Ascending aorta (tissue), 2 donors: Measurements from ENCODE around the gene ANKMY1. TPM values are rescaled to one million over a fixed set of nuclear protein-coding genes. Genes with fewer than 3 reads are reported as not detected.

Experiments
- DNase-seq, 2 donors: peaks; one replicate each; pipeline ENCODE4 v3.0.0-alpha.2; 2019; ENCODE audit warnings: low spot score in 2 of 2
- H3K27ac ChIP-seq, 2 donors: fragments of 200-600 bp; sonication (generic); one replicate each; pipeline ENCODE4 v1.5.1; 2016 to 2017; ENCODE audit warnings: mild to moderate bottlenecking in 1 of 2
- H3K27me3 ChIP-seq: fragments of 200-600 bp; sonication (generic); one replicate; pipeline ENCODE4 v1.5.1; 2017
- H3K36me3 ChIP-seq, 2 donors: fragments of 200-600 bp; sonication (generic); one replicate each; pipeline ENCODE4 v1.5.1; 2016
- H3K4me1 ChIP-seq, 2 donors: fragments of 200-600 bp; sonication (generic); one replicate each; pipeline ENCODE4 v1.5.1; 2016 to 2017; ENCODE audit warnings: mild to moderate bottlenecking in 1 of 2
- H3K4me3 ChIP-seq, 2 donors: fragments of 200-600 bp; sonication (generic); one replicate each; pipeline ENCODE4 v1.5.1; 2016 to 2017; ENCODE audit warnings: mild to moderate bottlenecking in 1 of 2
- H3K9me3 ChIP-seq, 2 donors: fragments of 200-600 bp; sonication (generic); one replicate each; pipeline ENCODE4 v1.5.1; 2016
- intact Hi-C: fragments of 100-400 bp; cut with DNase I; formaldehyde crosslinking; loops from one replicate; pipeline ENCODE4 v1.15.1; 2023
- total RNA-seq: library from RNA; depleted of rRNA; stranded (reverse); fragments of >200 nt; gene quantifications from one replicate; pipeline ENCODE4 v1.1.0, GENCODE V29; 2016
- TF ChIP-seq, protein P1 (sequence below), 3 experiments: fragments of 200-600 bp in 2 of 3; fragments of 450-650 bp in 1 of 3; sonication (generic) in 2 of 3; IDR thresholded peaks; one replicate each; pipeline ENCODE4 v1.5.1; 2016 to 2019; ENCODE audit warnings: antibody characterized with exemption in 3 of 3, mild to moderate bottlenecking in 1 of 3, moderate library complexity in 1 of 3

ANKMY1 gene
- total RNA-seq, 1 donor from 2014 or later = 14.4 TPM

DNA sequence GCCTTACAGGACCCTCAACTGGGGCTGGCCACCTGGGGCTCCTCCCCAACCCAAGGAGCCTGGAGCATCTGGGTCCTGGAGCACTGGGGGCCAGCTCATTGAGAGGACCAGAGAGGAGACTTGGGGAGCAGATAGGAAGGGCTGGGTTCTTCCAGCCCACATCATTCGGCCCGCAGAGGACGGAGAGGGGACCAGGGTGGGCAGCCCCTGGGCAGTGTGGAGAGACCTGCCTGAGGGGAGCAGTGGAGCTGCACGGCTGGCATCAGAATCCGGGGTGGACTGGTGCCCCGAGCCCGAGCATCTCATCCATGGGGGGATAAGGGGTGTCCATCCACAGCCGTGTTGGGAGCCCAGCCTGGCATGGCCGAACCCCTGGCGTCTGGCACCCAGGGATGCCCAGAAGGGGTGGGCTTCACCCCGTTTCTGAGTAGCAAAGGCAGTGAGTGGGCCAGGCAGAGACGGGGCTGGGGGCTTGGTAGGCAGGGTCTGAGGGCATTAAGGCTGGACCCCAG is 111.1 kb downstream of the ANKMY1 start:
- Histone ChIP-seq H3K4me3 (no peak overlapping the region), H3K27ac (no peak overlapping the region), H3K27me3 (no peaks in the 10 kb centered on the region), H3K9me3 (no peaks in the 10 kb centered on the region), H3K4me1 (peaks cover 4 to 13% of the 10 kb centered on the region in 2 donors), H3K36me3 (peaks cover 0 to 13% of the 10 kb centered on the region in 2 donors)
- intact Hi-C loops = no loop called here
- DNase-seq = no peak
- TF ChIP-seq, protein P1, sequence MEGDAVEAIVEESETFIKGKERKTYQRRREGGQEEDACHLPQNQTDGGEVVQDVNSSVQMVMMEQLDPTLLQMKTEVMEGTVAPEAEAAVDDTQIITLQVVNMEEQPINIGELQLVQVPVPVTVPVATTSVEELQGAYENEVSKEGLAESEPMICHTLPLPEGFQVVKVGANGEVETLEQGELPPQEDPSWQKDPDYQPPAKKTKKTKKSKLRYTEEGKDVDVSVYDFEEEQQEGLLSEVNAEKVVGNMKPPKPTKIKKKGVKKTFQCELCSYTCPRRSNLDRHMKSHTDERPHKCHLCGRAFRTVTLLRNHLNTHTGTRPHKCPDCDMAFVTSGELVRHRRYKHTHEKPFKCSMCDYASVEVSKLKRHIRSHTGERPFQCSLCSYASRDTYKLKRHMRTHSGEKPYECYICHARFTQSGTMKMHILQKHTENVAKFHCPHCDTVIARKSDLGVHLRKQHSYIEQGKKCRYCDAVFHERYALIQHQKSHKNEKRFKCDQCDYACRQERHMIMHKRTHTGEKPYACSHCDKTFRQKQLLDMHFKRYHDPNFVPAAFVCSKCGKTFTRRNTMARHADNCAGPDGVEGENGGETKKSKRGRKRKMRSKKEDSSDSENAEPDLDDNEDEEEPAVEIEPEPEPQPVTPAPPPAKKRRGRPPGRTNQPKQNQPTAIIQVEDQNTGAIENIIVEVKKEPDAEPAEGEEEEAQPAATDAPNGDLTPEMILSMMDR (IDR thresholded peaks at IDR 0.05) = no peak

DNA sequence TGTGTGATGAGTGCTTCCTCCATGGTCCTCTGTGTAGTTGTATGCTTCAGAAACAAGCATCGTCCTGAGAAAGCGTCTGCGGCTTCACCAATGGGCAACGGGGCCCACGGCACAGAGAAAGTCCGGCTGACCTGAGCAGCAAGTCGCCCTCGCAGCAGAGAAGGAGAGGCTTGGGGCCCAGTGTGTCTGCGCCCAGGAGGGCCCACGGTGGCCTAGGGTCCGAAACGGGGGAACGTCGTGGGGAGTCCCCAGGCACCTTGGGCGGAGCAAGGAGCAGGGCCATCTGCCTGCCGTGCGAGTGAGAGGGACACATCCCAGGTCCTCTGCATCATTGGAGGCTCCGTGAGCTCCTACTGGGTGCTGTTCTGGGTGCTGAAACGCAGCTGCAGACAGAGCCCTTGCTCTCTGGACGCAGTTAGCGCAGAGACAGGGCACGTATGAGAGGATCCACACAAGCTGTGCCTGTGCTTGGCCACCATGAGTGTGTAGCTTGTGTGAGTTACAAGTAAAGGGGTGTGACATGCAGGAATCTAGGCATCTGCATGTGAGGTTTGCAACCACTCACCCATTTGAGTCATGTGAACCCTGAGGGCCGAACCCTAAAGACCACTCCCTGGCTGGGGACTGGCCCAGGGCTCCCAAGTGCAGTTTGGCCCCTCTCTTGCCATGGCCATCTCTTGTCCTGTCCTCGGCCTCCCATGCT is 111.7 kb downstream of the ANKMY1 start:
- Histone ChIP-seq H3K27ac (no peak overlapping the region), H3K36me3 (peaks cover 0 to 13% of the 10 kb centered on the region in 2 donors), H3K4me3 (no peak overlapping the region), H3K9me3 (no peaks in the 10 kb centered on the region), H3K4me1 (peaks cover 0 to 7% of the 10 kb centered on the region in 2 donors), H3K27me3 (no peaks in the 10 kb centered on the region)
- intact Hi-C loops = no loop called here
- TF ChIP-seq, protein P1 (IDR thresholded peaks at IDR 0.05) = no peak
- DNase-seq = no peak

DNA sequence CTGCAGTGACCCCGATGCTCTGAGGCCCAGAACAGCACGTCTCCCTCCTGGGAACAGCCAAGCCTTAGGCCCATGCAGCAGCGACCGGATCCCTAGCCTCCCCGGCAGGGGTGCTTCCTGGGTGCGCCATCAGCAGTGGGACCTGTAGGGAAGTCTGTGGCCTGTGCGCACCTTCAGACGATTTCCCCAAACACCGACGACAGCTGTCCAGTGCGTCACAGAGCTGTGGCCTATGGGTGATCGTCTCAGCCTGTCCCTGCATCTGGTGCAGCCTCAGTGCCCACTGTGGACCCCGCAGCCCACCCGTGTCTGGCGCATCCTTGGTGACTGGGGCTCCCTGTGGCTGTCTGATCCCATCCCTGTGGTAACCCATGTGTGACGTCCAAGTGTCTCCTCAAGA is 113.3 kb downstream of the ANKMY1 start:
- Histone ChIP-seq H3K9me3 (no peaks in the 10 kb centered on the region), H3K27me3 (no peaks in the 10 kb centered on the region), H3K27ac (no peak overlapping the region), H3K4me3 (no peak overlapping the region), H3K36me3 (peaks cover 0 to 13% of the 10 kb centered on the region in 2 donors), H3K4me1 (no peaks in the 10 kb centered on the region)
- no peak for DNase-seq
- TF ChIP-seq, protein P1 (IDR thresholded peaks at IDR 0.05) = no peak
- intact Hi-C loops = no loop called here

DNA sequence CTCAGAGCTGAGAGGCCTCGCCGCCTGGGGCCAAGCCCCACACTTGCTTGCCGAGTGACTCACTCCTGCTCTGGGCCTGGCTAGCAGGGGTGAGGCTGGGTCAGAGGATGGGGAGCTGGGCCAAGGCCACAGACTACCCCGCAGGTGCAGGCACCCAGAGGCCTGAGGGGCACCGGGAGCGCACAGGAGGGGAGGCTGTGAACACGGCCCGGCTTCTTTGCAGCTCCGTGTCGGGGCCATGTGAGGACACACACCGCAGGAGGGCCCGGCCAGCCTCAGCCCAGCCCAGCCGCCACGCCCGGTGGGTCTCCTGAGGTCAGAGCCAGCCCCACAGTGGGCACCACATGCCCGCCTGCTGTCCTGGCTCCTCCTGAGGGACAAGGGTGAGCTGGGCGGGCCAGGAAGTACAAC is 113.9 kb downstream of the ANKMY1 start:
- TF ChIP-seq, protein P1 (IDR thresholded peaks at IDR 0.05) = no peak
- peaks cover 0 to 13% of the 10 kb centered on the region in 2 donors for H3K36me3 ChIP-seq
- H3K4me3 ChIP-seq = no peak overlapping the region
- H3K27me3 ChIP-seq = no peaks in the 10 kb centered on the region
- no peak for DNase-seq
- H3K9me3 ChIP-seq = no peaks in the 10 kb centered on the region
- no peaks in the 10 kb centered on the region for H3K4me1 ChIP-seq
- intact Hi-C loops = no loop called here
- no peak overlapping the region for H3K27ac ChIP-seq

DNA sequence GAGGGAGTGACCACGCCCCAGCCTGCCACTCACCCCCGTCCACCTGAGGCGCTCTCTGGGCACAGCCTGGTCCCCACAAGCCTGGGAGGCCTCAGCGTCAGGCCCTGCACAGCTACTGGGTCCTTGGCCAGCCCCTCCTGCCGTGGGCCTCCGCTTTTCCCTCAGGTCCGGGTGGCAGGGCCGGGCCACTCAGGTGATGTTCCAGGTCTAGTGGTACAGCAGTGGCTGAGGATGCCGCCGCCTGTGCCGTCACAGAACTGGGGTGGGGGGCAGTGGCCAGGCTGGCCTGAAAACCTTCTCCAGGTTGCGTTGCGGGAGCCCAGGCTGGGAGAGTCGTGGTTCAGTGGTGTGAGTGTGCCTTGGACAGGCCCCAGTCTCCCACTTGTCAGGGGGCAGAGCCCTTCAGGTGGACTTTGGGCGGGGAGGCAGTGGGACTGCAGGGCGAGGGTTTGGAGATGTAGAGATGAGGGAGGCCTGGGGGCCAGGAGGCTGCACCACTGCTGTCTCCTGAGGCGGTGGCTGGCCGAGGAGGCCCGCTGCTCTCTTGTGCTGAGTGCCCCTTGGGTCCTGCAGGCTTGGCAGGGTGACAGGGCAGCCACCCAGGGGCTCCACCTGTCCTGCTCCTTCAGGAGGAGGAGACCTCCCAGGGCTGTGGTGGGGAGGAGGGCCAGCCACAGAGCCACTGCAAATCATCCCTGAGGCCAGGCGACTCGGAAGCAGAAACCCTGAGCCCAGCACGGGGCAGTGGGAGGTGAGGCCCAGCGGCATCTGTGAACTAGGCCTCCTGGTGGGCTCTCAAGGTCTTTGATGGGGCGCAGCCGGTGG is 114.7 kb downstream of the ANKMY1 start:
- Histone ChIP-seq H3K27me3 (no peaks in the 10 kb centered on the region), H3K36me3 (peaks cover 0 to 13% of the 10 kb centered on the region in 2 donors), H3K27ac (no peak overlapping the region), H3K9me3 (no peaks in the 10 kb centered on the region), H3K4me1 (peaks cover 0 to under 1% of the 10 kb centered on the region in 2 donors), H3K4me3 (no peak overlapping the region)
- intact Hi-C loops = no loop called here
- DNase-seq = no peak
- TF ChIP-seq, protein P1 (IDR thresholded peaks at IDR 0.05) = no peak
